HEK293 (cell line): ENCODE measurements around the gene HEXIM1.

Source experiments
- PRDM1 ChIP-seq: fragments of 450-650 bp; formaldehyde crosslinking; IDR thresholded peaks from 2 replicates; pipeline ENCODE4; 2016; ENCODE audit warnings: missing biosample characterization, missing genetic modification characterization
- ZNF274 ChIP-seq, 2 experiments: fragments of 200-500 bp in 1 of 2; fragments of 450-650 bp in 1 of 2; sonication (Bioruptor generic) in 1 of 2; formaldehyde crosslinking in 1 of 2; IDR thresholded peaks; 2 replicates each; pipeline versions ENCODE4 v1.5.1 to v1.6.1; 2014 to 2016; ENCODE audit warnings: borderline replicate concordance in 1 of 2, inconsistent platforms in 1 of 2, low read length in 1 of 2, missing biosample characterization in 1 of 2, missing genetic modification characterization in 1 of 2

GRCh38 chr17:45161288-45162024 lies 13.2 kb downstream of the HEXIM1 start, which contains the start of gene HEXIM2:
- no peak for TF ChIP-seq ZNF274 (IDR thresholded peaks at IDR 0.05; ENCODE audit: low read length)
- TF ChIP-seq ZNF274 (tag by site-specific recombination; IDR thresholded peaks at IDR 0.05; ENCODE audit: borderline replicate concordance) = no peak
- no peak for TF ChIP-seq PRDM1 (tag by site-specific recombination)
